Measurements from ENCODE around the gene TBCB.
"Not testable (repeated sequence)": the region's sequence is repeated elsewhere in the genome, so short reads cannot be mapped to it uniquely, and the experiment has no call there.

Gene TBCB

DNA sequence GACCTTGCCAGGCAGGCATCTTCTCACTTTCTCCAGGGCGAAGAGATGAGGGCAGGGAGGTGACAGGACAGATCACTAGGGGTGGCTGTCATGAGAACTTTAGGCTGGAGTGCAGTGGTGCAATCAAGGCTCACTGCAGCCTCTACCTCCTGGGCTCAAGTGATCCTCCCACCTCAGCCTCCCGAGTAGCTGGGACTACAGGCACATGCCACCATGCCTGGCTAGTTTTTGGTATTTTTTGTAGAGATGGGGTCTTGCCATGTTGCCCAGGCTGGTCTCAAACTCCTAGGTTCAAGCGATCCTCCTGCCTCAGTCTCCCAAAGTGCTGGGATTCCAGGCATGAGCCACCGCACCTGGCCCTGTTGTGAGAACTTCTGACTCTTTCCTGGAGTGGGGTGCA lies 19.6 kb downstream of the TBCB start:
- not testable (repeated sequence) for DNase-seq (ENCODE audit: low read depth in 2 of 2)

DNA sequence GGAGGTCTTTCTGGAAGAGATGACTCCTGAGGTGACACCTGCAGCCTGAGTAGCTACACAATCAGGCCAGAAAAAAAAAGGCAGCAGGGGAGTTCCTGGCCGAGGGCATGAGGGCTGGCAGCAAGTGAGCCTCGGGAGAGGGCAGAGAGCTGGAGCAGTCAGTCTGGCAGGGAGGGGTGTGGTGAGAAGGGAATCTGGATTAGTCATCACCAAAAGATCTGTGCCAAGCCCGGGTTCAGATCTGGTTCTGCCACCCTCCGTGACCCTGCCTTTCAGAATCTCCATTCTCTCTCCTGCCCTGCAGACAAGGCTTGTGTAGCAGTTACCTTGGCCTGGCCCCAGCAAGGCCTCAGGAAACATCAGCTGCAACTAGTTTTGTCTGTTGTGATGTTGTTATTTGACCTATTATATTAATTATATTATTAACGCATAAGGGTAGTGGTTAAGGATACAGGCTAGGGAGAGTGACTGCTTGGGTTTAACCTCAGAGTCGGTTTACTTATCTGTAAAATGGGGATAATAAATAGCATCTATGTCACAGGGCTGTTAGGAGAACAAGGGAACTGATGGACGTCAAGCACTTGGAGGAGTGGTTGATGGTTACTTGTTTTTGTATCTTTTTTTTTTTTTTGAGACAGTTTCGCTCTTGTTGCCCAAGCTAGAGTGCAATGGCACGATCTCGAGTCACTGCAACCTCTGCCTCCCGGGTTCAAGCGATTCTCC lies 21.9 kb downstream of the TBCB start:
- no peak for DNase-seq (ENCODE audit: low read depth in 2 of 2)

DNA sequence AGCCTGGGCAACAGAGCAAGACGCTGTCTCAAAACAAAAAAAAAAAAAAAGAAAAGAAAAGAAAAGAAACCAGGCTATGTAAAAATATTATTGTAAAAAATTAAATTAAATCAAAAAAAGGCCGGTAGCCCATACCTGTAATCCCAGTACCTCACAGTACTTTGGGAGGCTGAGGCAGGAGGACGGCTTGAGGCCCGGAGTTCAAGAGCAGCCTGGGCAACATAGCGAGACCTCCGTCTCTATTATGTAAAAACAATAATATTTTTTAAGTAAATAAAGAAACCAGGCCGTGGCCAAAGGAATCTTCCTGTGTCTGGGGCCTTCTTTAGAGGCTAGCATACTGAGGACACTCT lies 23.8 kb downstream of the TBCB start:
- DNase-seq (ENCODE audit: low read depth in 2 of 2), result no peak

DNA sequence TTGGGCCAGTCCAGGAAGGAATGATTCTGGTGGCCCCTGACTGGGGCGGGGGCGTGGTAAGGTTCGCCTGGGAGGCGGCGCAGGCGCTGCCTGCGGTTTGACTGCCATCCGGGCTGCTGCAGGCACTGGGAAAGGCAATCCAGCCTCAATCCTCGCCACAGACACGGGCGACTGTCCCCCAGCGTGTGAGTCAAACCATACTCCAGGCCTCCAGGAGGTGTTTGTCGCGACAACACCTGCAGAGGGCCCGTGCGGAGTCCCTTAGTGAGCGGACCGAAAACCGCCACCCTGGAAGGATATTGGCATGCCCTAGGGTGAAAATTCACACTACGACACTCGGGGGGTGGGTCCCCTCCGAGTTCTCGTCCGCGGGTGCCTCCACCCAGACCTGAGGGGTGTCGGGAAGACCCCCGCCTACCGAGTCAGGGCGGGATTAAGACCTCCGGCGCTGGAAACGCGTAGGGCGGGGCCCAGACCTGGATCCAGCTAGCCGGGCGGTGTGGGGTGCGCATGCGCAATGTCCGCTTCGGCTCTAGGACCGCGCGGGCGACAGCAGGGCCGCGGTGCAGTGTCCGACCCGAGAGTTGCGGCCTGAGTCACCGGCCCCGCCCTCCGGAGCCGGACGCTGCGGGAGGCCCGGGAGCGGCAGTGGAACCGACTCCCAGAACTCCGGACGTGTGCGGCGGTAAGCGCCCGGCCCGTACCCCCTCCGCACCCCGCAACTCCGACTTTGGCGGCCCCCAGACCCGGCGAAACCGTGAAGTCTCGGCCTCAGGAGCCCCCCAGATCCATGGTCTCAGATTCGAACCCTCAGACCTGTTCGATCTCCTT lies 24.4 kb downstream of the TBCB start, which contains the start of gene CAPNS1:
Gene CAPNS1, plus strand, starts transcription at position 594 of the 831 bp plus-strand sequence. CDS start 946 bp downstream, outside the sequence.
- DNase-seq (ENCODE audit: low read depth in 2 of 2), result peak; percentile 82 to 93

DNA sequence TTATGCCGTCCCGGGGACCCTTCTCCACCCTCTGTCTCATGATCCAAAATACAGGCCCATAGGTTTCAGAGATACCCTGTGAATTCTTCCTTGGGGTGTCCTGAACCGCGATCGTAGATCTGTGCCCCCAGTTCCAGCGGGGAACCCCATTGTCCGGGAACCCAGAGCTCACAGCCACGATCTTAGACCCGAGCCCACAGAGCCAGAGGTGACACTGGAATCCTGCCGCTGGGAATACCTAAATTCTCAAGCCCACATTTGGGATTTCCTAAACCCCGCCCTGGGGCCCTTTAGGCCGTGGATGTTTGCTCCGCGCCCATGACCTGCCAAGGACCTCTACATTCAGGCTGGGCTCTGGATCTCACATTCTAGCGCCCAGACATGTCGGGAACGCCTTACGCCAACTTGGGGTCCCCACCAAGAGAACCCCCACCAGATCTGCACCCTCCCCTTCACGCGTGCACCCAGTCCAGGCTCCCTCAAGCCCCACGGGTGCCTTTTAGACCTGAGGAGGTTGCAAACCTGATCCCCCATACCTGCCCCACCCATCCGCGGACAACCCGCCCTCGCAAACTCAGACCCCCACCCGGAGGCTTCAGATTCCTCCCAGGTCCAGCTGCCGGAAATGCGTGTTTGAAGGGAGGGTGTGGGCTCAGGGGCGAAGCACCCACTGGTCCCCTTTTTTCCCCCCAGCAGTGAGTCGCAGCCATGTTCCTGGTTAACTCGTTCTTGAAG lies 25.2 kb downstream of the TBCB start:
- DNase-seq (ENCODE audit: low read depth in 2 of 2), result peak in 1 of 2 donors; percentile 14

DNA sequence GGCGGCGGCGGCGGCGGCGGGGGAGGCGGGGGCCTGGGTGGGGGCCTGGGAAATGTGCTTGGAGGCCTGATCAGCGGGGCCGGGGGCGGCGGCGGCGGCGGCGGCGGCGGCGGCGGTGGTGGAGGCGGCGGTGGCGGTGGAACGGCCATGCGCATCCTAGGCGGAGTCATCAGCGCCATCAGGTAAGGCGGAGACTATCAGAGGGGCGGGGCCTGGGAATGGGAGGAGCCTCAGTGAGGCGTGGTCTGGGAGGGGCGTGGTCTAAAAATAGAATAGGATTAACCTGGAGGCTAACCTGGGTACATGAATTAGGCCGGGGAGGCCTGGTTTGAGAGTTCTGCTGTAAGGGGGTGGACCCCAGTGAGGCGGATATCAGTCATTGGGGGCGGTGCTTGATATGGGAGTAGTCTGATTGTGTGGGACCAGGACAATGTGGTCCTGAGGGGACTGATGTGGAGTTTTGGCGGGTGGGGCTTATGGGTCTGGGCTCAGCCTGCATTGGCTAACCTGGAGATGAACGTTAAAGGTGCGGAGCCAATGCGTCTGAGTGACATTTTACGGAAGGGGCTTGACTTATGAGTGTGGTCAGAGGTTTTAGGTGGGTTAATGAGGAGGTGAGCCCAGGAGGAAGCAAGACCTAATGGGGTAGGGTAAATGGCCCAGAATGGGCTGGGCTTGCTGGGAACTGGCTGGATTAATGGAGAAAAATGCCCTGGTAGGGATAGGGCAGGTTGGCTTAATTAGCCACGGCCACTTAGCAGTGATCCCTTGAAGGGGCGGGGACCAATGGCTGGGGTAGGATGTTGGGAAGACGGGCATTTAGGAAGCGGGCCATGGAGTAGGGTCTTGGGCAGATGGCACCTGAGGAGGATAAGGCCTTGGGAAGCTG lies 26.0 kb downstream of the TBCB start:
- DNase-seq (ENCODE audit: low read depth in 2 of 2), result peak; percentile 79 to 89

DNA sequence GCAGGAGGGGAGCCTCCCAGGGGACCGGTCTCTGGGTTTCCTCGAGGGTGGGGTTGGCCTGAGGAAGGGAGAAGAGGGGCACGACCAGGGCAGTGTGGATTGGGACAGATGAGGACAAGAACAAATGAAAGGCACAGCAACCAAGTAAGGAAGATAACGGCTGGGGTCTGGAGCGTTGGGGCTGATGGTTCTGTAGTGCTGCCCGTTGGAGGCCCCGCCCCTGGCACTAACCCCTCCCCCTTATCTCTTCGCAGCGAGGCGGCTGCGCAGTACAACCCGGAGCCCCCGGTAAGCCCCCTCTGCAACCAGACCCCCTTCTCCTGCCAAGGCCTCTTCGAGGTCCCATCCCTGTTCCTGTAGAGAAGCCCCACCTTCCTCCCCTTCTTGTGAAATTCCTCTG lies 26.8 kb downstream of the TBCB start:
- DNase-seq (ENCODE audit: low read depth in 2 of 2), result no peak

DNA sequence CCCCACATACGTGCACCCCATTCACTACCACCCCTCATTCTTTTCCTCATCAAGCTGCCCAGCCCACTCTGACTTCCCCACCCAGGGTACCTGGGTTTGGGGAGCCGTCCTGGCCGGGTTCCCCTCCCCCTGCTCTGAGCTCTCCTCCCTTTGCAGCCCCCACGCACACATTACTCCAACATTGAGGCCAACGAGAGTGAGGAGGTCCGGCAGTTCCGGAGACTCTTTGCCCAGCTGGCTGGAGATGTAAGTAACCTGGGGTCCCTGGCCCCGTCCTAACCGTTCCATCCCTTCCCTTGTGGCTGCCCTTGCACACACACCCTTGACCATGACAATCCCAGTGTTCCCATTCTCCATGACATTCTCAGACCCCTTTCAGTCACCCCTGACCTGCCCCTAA lies 27.2 kb downstream of the TBCB start:
- DNase-seq (ENCODE audit: low read depth in 2 of 2), result no peak

DNA sequence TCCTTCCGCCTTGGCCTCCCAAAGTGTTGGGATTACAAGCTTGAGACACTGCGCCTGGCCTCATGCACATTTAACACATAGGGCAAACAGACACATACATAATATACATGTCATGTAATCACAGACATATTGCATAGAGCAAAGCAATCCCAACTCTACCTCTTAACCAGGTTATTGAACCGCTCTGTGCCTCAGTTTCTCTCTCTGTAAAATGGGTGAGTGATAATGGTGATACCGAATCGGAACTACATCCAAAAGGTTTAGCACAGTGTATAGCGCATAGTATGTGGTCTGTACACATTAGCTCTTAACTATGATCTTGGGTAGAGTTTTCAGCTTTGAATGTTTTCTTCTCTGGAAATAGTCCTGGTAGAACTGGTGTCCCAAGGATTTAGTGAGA lies 29.4 kb downstream of the TBCB start:
- DNase-seq (ENCODE audit: low read depth in 2 of 2), result no peak

DNA sequence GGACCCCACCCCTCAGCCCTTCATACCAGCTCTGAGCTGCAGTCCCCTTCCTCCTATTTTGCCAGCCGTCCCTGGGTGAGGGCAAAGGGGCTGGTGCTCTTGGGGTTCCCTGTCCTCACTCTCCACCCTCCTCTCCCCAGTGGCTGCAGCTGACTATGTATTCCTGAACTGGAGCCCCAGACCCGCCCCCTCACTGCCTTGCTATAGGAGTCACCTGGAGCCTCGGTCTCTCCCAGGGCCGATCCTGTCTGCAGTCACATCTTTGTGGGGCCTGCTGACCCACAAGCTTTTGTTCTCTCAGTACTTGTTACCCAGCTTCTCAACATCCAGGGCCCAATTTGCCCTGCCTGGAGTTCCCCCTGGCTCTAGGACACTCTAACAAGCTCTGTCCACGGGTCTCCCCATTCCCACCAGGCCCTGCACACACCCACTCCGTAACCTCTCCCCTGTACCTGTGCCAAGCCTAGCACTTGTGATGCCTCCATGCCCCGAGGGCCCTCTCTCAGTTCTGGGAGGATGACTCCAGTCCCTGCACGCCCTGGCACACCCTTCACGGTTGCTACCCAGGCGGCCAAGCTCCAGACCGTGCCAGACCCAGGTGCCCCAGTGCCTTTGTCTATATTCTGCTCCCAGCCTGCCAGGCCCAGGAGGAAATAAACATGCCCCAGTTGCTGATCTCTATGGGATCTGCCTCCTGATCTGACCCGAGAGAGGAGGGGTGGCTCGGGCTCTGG lies 34.6 kb downstream of the TBCB start:
- no peak for DNase-seq (ENCODE audit: low read depth in 2 of 2)

DNA sequence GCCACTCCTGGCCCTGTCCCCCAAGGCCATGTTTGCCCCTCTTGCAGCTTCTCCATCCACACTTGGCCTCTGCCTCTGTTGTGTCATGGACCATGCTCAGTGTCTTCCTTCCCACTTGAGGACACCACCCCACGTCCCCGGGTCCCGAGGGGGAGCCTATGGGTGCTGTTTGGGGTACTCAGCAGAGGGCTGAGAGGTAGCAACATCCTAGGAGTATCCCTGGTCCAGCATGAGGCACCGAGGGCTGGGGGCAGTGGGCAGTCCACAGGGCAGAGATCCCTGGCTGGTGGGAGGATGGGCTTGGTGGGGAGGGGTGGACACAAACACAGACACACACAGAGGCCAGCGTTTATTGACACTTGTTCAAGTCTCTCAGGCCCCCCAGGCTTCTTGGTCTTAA lies 35.3 kb downstream of the TBCB start:
- no peak for DNase-seq (ENCODE audit: low read depth in 2 of 2)

DNA sequence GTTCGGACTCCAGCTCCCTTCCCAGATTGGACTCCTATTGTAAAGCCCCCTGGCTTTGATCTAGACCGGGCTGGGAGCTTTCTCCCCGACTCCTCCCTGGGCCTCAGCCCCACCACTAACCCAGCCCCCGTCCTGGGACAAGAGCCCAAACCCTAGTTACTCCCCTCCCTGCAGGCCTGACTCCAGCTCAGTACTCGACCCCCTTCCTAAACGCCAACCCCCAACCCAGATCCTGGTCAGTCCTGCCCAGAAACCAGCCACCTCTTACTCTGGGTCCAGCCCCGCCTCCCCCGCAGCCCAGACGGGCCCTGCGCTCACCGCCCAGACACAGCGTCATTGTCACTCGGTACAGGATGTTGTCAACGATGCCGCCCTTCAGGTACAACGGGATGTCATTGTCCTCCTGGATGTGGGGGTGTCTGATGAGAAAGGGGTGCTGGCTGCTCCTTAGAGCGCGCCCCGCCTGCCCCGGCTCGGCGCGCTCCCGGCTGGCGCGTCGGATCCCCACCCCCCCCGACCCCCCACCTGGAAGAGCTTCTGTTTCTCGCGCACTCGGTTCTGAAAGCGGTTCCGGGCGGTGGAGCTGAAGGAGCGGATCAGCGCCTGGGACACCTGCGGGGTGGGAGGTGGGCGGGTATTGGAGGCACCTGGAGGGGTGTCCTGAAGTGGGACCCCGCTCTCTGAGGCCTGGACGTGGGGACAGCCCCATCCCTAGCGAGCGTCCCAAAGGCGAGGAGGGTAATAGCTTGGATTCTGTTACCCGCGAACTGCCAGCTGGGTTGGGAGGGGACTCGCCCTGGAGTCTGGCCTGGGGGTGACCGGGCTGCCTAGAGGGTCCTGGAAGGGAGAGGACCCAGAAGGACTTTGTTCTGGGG lies 36.1 kb downstream of the TBCB start:
- no peak for DNase-seq (ENCODE audit: low read depth in 2 of 2)

DNA sequence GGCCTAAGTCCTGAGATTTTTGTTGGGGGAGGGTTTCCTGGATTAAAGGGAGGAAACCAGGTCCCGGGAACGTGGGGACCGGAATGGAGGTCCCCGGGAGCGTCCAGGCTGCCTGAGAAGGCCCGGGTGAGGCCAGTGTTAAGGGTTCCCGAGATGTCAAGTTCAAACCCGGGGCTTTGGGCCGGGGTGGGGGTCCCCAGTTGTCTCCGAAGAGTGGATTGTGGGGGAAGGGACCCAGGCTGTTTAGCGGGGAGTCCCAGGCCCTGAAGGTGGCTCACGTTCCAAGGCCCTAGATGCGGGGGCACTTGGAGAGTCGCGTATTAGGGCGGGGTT lies 36.7 kb downstream of the TBCB start:
- DNase-seq (ENCODE audit: low read depth in 2 of 2), result no peak

DNA sequence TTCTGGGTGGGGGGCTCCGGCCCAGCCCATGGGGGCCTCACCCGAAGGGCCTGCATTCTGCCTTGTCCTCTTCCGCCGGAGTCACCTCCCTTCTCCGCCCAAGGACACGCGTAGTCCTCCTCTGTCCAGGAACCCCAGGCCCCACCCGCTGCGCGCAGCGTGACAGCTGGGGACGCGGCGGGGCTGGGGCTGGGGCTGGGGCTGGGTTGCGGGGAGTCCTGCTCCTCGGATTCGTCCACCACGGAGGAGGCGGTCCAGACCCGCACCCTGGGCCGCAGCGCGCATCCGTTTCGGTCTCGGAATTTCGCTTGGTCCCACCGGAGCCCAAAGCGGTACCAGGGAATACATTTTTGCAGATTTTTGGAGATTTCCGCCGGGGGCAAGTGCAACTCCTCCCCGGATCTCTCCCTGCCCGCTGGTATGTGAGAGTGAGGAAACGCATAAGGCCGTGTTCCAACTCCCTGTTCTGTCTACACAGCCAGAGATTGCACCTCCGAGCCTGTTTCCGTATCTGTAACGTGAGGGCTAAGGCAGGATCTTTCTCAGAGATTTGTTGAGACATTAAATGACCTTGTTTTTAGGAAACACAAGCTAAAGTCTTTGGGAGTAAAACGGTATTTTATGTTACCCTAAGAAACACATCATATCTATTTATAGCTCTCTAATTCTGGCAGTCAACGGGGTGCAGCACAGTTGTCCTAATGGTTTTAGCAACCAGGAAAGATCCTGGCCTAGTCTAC lies 37.3 kb downstream of the TBCB start, which contains the start of gene COX7A1:
Gene COX7A1, minus strand, starts transcription at position 96 of the 740 bp plus-strand sequence. Its CDS starts 40 bp downstream, at position 56.
- DNase-seq (ENCODE audit: low read depth in 2 of 2), result no peak

DNA sequence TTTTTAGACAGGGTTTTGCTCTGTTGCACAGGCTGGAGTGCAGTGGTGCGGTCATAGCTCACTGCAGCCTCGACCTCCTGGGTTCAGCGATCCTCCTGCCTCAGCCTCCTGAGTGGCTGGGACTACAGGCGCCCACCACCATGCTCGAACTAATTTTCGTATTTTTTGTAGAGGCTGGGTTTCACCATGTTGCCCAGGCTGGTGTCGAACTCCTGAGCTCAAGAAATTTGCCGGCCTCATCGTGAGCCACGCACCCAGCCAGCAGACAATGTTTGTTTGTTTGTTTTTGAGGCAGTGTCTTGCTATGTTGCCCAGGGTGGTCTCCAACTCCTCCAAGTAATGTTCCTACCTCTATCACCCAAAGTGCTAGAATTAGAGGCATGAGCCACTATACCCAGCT lies 37.9 kb downstream of the TBCB start:
- DNase-seq (ENCODE audit: low read depth in 2 of 2), result no peak

DNA sequence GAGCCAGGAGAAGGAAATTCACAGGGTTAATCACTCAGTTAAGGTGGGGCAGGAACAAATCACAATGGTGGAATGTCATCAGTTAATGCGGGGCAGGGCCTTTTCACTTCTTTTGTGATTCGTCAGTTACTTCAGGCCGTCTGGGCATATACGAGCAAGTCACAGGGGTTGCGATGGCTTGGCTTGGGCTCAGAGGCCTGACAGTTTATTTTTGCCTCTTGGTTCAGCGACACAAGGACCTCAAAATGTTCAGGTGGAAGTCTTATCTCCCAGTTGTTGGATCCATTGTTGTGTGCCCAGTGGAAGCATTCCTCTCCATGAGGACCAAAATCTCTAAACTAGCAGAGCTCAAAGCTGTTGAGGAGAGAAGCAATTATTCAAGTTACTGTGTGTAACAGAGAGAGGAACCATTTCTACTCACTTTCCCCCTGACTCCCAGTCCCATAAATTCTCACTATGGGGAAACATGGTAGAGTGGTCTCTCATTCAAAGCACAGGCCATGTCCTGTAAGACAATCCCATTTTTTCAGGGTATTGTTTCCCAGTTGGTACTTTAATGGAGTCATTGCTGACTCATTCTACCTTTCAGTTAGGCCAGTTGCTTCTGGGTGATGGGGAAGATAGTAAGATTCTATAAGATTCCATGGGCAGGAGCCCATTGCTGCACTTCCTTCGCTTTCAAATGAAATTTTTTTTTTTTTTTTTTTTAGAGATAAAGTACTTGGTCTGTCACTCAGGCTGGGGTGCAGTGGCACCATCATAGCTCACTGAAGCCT lies 45.7 kb downstream of the TBCB start:
- DNase-seq (ENCODE audit: low read depth in 2 of 2), result no peak

DNA sequence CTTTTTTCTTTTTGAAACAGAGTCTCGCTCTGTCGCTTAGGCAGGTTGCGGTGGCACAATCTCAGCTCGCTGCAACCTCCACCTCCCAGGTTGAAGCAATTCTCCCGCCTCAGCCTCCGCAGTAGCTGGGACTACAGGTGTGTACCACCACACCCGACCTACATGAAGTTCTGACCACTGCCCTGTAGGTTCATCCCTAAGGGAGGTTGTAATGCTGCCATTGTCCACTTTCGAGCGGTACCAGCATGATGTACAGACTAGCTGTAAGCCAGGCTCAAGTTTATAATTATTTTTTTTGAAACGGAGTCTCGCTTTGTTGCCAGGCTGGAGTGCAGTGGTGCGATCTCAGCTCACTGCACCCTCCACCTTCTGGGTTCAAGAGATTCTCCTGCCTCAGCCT lies 48.5 kb downstream of the TBCB start:
- no peak for DNase-seq (ENCODE audit: low read depth in 2 of 2)

DNA sequence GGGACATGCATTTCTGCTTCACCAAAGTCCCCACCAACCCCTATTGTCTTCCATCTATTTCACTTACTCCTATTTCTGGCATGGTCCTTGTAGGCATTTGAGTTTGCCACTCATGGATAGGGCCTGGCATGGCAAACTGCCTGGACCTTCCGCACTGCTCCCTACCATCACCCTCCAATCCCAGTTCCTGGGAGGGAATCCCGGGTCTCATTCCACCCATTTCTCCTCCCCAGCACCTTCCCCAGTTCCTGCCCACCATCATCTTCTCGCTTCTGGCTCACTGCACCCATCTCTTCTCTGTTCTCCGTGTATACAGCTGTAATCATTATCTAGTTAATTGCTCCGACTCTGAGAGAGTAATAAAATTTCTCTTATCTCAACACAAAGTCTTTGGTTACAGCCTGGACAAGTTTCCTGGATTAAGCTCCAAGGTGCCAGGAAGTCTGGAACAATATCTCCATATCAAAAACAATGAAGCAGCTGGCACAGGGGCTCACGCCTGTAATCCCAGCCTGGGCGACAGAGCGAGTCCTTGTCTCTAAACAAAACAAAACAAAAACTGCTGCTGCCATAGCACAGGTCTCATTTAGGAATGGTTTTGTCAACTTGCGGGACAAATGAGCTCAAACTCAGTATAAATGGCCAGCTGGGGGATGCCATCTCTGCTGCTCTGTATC lies 54.0 kb downstream of the TBCB start:
- DNase-seq (ENCODE audit: low read depth in 2 of 2), result no peak

Data from stimulated activated CD8-positive, alpha-beta memory T cell treated with anti-CD3 and anti-CD28 coated beads, Interleukin-7, amount 100 ng/mL, for 4 hours (primary cell).